NCI-H2196 (cell line): ENCODE data around the gene C2orf81.
A peak's percentile ranks its signal among the peaks of the same experiment; 100 is the strongest.

ENCODE experiments used
- DNase-seq: peaks from one replicate; lab custom pipeline; 2025; ENCODE audit not compliant: unreplicated experiment; lab: John Stamatoyannopoulos, UW

Gene C2orf81

DNA sequence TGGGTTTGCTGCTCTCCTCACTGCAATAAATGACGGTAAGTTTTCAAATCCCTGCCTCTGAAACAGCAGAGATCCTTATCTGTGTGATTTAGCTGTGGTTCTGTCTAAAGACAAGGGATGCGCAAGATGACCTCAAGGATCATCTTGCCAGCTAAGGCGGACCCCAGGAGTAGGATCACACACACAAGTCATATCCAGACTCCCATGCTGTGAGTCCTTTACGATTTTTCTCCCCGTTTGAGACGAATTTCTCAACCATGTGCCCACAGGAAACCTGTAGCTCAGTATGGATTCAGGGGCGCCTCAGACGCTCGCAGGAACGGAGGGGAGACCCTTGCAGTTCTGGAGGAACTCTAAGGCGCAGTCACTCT is 30.2 kb downstream of the C2orf81 start:
- DNase-seq: no peak

DNA sequence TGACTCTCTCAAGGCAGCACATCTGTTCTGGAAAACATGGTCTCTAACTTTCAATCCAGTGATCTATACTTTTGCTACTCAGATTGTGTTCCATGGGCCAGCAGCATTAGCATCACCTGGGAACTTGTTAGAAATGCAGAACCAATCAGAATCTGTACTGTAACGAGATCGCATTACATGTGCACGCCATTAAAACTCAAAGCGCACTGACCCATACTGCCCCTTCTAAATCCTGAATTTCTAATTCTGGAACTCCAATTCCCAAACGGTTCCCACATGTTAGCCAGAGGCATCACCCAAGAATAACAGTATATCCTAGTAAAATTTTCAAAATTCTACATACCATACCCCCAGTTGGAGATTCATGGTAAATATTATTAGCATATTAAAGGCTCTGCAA is 30.8 kb downstream of the C2orf81 start:
- no peak for DNase-seq

DNA sequence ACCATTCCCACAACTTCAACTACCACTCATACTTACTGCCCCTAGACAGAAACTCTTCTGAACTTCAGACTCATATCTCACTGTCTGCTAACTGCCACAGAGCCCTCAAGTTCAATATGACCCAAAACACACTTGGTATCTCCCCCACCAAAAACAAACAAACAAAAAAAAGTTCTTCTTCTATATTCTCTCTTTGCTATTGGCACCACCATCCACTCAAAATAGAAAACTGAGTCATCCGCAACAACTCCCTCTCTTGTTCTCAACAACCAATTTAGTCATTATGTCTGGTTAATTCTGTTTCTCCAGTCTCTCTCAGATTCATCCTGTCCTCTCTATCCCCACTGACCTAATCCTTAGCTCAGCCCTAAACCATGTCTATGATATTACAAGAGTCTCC is 34.1 kb downstream of the C2orf81 start:
- no peak for DNase-seq

- DNase-seq: no peak
These were observed 36.0 kb downstream of the C2orf81 start for GRCh38 chr2:74385396-74385795.

DNA sequence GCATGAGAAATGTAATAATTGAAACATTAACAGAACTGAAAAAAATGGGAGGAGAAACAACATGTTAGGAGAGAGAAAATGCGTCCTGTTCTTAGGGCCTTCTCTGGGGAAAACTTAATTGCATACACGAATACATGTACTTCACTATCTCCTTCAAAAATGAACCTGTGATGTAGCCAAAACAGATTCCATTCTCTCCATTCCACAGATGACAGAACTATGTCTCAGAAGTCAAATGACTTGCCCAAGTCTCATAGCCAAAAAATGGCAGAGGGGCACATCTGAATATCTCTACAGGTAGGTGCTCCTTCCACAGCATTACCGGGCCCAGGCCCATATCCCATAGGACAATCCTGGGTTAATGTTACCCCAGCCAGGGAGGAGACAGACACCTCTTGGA is 37.4 kb downstream of the C2orf81 start:
- no peak for DNase-seq

GRCh38 chr2:74383254-74383653 is 38.2 kb downstream of the C2orf81 start:
- no peak for DNase-seq

DNA sequence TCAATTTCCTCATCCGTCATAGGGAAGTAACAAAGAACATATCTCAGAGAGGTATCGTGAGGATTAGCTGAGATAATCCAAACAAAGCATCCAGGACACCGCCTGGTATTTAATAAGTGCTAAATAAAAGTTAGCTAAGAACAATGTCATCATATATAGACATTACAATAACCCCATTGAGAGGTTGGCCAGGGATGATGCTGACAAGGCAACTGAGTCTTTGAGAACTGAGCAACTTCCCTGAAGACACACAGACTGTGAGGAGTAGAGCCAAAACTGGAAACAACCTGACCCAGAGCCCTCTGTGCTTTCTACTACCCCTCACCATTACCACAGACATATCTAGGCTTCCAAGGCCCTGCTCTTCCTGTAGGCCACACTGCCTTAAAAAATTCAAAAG is 39.7 kb downstream of the C2orf81 start:
- no peak for DNase-seq

GRCh38 chr2:74379851-74380789 is 41.3 kb downstream of the C2orf81 start, which contains the start of gene DCTN1:
Gene DCTN1 (minus strand): TSS chr2:74380311. CDS start chr2:74380037, 274 bp downstream.
- peak; percentile 8 for DNase-seq

GRCh38 chr2:74378007-74378406 is 43.4 kb downstream of the C2orf81 start:
- DNase-seq: no peak

DNA sequence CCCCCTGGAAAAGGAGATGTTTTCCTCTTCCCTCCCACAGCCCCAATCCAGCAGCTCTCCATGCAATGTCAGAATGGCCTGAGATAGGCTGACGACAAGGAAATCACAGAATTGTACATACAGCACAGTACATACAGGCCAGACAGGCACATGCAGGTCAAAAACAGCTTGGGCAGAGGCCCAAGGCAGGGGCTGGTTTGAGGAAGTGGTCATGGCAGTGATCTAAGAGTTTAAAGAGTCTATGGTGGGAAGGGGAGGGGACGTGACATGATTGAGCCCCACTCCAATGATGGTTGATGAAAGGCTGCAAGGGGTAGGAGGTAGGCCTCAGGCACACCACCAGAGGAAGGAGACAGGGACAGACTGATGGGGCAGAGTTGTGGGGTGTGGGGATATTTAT is 45.6 kb downstream of the C2orf81 start:
- no peak for DNase-seq

DNA sequence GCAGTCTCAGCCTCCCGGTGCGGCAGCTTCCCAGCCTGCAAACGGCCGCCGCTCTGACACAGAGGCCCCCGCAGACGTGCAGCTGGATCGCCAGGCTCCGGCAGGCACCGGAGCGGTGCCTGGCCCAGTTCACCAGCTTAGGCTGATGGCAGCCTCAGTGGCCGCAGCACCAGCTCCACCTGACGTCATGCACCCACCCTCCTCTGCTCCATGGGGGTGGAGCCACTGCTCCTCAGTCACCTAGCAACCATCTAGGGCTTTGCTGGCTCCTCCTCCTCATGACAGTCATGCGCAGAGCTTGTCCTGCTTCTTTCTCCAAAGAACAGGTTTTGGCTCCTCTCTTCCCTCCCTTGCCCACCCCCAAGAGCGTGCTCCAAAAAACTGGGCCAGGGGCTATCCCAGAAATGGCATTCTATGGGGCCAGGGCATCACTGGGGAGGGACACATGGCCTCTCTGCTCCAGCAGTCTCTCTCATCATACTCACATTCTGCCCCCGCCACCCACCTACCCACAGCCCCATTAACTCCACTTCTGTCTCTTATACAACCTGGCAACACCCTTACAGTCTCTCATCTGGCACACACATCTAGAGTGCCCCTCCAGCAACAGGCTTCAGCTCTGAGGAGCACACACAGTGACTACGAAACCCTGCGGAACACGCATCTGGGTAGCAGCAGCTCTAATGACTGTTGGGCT is 46.8 kb downstream of the C2orf81 start:
- peak; percentile 69 for DNase-seq

DNA sequence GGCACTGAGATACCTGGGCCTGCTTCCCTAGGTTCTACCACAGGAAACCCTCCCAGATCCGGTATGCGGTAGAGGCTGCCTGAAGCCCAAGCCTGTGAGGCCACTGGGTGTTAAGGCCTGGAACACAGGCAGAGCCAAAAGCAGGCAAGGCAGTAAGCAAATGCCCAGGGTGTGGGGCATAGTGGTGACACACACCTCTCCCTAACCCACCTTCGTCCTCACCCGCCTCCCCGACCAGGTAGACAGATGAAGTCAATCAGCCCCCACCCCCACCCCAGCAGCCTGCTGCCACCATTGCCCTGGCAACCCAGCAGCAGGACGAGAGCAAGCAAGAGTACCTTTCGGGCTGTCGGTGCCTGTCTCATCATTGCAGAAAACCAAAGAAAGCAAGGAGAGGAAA is 47.4 kb downstream of the C2orf81 start:
- DNase-seq: no peak

GRCh38 chr2:74373221-74373676 is 48.2 kb downstream of the C2orf81 start:
- no peak for DNase-seq

DNA sequence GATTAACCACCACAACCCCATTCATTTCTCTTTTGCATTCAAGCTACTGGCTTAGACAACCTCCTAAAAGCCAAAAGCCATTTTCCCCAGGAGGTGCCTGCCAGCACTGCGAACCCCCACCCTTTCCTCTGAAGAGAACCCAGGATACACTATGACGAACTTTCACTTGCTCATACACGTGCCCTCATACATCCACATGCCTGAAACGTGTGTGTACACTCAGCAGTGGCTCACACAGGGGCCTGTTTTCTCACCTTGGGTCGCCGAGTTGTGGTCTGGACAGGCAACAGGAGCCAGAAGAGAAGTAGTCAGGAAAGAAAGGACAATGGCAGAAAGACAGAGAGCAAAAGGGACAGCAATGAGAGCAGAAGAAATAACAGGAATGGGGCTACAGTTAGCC is 48.7 kb downstream of the C2orf81 start:
- no peak for DNase-seq

DNA sequence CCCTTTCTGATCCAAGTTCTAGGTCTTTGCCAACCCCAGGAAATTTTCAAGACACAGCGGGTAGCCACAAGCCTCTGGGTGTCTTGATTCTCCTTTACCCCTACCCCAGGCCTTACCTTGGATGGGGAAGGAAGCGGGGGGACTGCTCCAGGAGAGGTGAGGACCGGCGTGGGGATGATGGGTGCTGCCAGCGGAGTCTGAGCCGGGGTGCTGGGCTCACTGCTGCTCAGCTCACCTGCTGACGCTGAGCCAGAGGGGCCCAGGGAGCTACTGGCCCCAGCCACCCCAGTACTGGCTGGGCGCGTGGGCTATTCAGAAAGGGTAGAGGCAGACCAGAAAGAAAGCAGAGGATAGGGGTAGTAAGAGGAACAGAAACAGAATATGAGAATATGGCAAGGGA is 50.0 kb downstream of the C2orf81 start:
- DNase-seq: no peak

- no peak for DNase-seq
These were observed 51.4 kb downstream of the C2orf81 start for GRCh38 chr2:74369976-74370375.

GRCh38 chr2:74368499-74368898 is 52.9 kb downstream of the C2orf81 start:
- no peak for DNase-seq

DNA sequence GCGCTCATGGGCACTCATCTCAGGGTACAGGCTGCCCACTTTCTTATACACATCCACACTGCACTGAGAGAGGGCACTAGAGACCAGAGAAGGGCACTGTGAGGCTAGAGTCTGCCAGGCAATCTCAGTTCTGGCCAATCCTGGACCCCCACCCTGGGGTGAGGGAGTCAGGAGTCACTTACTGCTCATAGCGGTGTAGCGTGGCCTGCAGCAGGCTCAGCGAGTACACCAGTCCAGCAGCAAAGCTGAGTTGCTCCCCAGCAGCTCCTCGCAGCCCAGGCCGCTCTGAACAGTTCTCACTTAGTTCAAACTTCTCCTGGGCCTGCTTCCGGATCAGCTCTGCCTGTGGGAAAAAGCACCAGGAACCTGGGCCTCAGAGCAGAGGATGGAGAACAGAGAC is 53.6 kb downstream of the C2orf81 start:
- no peak for DNase-seq

GRCh38 chr2:74366036-74366435 is 55.4 kb downstream of the C2orf81 start:
- no peak for DNase-seq

- DNase-seq: no peak
These were observed 56.6 kb downstream of the C2orf81 start for GRCh38 chr2:74364533-74365505.
